ENCODE measurements around the gene RNF40.

DNA sequence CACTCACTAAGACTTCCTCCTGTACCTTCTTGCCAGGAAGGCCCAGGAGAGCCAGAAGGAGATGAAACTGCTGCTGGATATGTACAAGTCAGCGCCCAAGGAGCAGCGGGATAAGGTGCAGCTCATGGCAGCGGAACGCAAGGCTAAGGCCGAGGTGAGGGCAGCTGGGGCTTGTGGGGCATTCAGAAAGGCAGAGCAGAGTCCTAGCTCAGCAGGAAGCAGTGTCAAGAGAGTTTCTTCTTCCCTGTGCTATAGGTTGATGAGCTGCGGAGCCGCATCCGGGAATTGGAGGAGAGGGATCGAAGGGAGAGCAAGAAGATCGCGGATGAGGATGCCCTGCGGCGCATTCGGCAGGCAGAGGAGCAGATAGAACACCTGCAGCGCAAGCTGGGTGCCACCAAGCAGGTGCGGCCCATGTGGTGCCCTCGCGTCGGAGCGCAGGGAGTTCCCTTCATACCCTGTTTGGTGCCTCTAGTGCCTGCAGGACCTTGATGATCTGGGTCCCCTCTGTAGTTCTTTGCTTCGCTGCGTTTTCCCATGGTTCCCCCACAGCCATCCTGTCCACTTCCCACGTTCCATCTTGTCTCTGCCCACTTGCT lies 6.6 kb downstream of the RNF40 start:
- no peak for TF ChIP-seq EZH2 (optimal IDR thresholded peaks at IDR 0.05; ENCODE audit: low read depth, low read length)
- TF ChIP-seq, protein P1, sequence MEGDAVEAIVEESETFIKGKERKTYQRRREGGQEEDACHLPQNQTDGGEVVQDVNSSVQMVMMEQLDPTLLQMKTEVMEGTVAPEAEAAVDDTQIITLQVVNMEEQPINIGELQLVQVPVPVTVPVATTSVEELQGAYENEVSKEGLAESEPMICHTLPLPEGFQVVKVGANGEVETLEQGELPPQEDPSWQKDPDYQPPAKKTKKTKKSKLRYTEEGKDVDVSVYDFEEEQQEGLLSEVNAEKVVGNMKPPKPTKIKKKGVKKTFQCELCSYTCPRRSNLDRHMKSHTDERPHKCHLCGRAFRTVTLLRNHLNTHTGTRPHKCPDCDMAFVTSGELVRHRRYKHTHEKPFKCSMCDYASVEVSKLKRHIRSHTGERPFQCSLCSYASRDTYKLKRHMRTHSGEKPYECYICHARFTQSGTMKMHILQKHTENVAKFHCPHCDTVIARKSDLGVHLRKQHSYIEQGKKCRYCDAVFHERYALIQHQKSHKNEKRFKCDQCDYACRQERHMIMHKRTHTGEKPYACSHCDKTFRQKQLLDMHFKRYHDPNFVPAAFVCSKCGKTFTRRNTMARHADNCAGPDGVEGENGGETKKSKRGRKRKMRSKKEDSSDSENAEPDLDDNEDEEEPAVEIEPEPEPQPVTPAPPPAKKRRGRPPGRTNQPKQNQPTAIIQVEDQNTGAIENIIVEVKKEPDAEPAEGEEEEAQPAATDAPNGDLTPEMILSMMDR (IDR thresholded peaks at IDR 0.05; ENCODE audit: low read length): no peak
- TF ChIP-seq EZH2phosphoT487 (IDR thresholded peaks at IDR 0.05; ENCODE audit: low read length): no peak

All from MM.1S (cell line).